ENCODE measurements around the gene BACH2. TPM values are rescaled to one million over a fixed set of nuclear protein-coding genes. Genes with fewer than 3 reads are reported as not detected.
A peak's percentile ranks its signal among the peaks of the same experiment; 100 is the strongest.

The BACH2 gene
- polyA plus RNA-seq, 3 donors, result 10.4 to 12.9 (median 11.2) TPM

DNA sequence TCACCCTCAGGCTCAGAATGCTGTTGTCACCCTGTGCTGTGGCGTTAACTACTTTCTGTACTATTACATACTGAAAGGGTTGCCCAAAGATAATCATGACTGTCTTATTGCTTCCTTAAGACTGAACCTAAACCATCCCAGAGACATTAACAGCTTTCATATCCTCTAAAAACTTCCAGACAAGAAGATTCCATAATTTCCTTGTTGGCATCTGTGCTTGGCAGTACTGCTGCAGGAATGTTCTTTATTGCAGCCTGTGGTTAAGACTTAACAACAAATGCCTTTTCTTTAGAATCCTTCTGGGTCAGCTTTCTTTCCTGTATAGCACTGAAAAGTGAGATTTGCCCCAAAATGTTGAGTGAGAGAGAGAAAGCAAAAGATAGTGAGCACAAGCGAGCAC, 292.7 kb downstream of the BACH2 start:
- no peak for DNase-seq (ENCODE audit: extremely low read depth in 1 of 11, low read depth in 9 of 11, low spot score in 4 of 11)

DNA sequence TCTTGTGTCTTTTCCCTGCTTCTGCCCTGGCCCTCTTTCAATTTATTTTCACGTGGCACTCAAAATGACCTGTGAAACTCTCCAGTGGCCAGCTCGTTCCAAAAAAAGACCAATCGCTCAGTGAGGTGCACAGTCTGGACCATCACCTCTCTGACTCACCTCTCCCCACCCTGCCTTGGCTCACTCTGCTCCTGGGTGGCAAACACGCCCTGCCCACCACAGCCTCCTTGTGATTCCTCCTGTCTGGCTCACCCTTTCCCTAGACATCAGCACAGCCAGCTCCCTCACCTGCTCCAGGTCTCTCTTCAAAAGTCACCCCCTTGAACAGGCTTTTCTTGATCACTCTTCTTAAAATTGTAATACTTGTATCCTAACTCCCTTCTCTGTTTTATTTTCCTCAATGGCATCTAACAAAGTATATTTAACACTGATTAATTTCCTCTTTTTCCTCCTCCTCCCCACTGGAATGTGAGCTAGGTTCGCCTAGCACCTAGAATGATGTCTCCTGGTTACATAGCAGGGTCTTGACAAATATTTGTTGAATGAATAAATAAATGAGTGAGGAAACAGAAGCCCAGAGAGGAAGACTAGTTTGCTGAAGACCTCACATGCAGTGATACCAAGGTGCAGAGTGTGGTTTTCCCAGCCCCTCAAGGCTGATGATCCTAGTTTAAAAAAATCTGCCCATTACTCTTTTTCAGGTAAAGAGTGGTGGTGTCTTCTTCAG, 293.4 kb downstream of the BACH2 start:
- no peak for DNase-seq (ENCODE audit: extremely low read depth in 1 of 11, low read depth in 9 of 11, low spot score in 4 of 11)

DNA sequence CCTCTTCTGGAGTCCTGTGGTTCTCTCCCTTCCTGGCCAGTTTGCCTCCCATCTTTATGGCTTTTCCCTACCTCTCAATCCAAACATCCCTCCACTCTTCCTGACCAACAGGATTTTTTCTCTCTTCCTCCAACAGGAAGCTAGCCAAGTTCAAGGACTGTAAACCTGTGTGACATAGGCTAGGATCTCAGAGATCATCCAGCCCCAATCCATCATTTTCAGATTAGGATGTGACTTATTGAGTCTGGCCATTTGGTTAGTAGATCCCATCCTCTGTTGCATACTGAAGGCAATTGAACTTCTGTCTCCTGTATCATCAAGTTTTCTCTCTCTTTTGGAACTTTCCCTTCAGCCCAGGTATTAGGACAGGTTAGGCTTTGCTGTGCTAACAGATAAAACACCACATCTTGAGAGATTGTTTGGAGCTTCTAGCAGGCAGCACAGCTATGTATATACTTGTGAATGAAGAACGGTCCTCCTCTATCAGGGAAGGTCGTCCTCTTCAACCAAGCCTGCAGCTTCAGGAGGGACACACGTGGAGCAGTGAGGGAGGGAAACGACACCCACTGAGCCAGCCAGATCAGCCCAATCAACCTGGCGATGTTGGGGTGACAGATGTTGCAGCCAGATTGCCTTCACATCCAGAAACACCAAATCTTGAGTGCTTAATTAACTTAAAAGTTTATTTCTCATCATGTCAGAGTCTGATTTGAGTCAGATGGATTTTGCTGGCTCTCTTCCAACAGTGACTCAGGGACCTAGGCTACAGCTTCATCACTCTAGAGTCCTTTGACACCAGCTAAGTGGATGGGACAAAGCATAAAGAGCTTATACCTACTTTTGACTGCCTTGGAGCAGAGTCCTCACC, 295.5 kb downstream of the BACH2 start:
- no peak for DNase-seq (ENCODE audit: extremely low read depth in 1 of 11, low read depth in 9 of 11, low spot score in 4 of 11)

DNA sequence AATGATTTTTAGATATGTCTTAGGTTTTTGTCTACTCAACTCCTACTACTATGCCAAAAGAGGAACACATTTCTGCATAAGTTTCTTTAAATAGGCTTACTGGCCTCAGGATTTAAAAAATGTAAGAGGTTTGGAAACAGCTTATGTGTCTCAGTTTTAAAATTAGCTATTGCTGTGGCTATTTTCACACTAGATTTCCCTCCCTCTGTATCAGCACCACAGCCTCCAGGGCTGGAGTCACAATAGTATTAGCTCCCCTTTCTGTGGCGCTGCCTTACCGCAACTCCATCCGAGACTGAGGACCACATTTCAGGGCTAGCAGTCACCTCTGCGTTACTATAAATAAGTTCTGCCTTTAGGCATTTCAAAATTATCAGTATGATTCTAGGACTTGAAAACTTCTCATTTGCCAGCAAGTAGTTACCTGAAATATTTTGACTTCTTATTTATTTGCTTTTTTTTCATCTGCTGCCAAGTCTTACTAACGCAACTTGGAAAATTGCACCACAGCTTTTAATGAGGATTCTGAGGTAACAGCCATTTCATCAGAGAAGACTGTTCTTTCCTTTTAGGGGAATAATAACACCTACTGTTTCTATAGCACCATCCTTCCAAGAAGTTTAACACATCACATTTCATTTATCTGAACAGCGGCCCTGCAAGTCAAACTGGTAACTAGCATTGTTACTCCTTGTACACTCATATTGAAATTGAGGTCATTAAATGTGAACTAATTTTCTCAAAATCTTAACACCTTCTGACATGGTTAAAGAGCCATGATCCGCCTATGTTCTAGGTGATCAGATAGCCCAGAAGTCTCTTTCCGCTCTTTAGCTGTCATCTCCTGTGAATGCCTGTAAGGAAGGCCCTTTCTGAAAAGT, 296.5 kb downstream of the BACH2 start:
- DNase-seq (ENCODE audit: extremely low read depth in 1 of 11, low read depth in 9 of 11, low spot score in 4 of 11), result no peak

DNA sequence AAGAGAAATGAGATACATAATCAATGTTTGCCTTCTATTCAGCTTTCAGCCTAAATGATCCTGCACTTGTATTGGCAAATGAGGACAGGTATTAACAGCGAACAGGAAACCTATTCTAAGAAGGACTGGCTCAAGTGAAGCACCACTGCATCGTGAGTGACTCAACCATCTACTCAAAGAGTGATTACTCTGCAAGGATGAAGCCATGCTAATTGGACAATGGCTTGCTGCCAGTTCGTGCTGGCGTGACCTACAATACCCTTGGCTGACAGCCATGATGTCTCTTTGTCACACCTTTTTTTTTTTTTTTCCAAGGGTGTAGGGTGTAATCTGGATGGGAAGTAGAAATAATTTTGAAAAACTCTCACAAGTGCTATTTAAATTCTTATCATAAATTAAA, 297.5 kb downstream of the BACH2 start:
- DNase-seq (ENCODE audit: extremely low read depth in 1 of 11, low read depth in 9 of 11, low spot score in 4 of 11), result no peak

DNA sequence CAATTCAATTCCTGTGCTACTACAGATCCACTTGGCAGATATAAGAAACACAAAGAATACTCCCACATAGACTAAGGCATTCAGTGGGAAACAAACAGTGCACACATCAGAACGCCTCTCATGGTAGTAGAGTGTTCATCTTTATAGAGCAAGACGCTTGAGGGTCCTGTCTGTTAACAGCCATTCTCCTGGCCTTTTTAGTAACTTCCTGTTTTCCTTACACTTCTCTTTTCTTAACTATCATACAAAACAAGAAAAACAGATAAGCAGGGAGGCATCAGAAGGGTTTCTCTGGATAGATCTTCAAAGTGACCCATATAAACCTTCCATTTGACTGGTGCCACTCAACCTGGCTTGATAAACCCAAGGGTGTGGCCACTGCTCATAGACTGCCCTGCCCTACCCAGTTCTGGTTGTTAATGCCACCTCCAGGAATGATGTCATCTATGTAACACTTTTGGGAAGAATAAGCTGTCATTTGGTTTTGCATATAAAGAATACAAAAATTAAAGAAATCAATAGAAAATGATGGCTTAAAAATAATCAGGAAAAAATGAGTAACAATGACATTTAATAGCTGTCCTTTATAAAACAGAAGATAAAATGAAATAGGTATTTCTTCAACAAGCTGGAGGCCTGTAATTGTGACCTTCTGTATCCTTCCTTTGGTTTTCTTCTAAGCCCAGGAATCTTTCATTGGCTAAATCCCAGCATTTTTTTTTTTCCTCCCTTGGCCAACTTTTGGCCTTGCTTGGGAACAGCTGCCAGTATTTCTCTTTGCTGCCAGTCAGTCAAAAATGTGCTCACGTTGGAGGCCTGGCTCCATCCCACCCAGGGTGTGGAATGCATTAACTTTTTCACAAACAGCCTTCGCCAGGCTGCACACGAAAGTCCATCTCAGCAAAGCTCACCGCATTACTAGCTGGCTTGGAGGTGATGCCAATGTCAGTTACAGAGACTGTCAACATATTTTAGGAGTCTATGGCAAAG, 298.9 kb downstream of the BACH2 start:
- no peak for DNase-seq (ENCODE audit: extremely low read depth in 1 of 11, low read depth in 9 of 11, low spot score in 4 of 11)

DNA sequence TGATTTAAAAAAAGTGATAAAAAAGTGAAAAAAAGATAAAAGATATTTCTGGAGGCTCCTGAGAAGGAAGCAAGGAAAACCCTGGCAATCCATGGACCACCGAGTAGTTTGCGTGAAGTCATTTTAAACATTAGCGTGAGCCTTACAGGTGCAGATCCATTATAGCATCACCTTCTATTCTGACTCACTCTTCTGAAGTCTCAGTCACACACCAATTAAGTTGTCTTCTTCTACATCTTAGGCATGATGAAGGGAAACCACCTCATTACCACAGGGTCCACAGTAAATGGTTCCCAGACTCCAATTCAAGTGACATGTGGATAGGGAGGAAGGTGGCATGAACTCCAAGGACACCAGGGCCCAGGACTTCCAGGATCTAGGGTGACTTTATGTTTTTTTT, 303.2 kb downstream of the BACH2 start:
- no peak for DNase-seq (ENCODE audit: extremely low read depth in 1 of 11, low read depth in 9 of 11, low spot score in 4 of 11)

DNA sequence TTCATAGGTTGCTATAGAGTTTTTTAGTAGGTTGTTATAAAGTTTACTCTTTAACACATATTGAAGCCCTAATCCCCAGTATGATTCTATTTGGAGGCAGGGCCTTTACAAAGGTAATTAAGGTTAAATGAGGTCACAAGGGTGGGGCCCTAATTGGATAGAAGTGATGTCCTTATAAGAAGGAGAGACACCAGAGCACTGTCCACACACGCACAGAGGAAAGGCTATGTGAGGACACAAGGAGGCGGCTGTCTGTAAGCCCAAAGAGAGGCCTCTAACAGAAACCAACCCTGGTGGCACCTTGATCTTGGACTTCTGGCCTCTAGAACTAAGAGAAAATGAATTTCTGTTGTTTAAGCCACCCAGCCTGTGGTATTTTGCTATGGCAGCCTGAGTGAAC, 303.8 kb downstream of the BACH2 start:
- no peak for DNase-seq (ENCODE audit: extremely low read depth in 1 of 11, low read depth in 9 of 11, low spot score in 4 of 11)

DNA sequence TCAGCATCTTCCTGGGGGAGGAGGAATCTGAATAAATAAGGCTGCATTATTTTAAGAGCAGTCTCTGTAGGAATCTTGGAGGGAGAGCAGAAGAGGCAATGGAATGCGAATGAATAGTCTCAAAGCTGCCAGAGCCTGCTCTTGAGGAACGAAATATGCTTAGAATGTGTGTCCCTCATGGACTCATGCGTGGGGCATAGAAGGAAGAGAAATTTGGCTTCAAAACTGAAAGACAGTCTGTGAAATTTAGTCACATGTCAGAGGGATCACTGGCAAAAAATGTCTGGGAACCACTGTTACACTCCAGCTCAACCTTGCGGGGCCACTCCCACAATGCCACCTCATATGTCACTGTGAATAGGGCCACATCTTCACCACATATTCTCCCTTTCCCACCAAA, 306.9 kb downstream of the BACH2 start:
- DNase-seq (ENCODE audit: extremely low read depth in 1 of 11, low read depth in 9 of 11, low spot score in 4 of 11), result no peak

DNA sequence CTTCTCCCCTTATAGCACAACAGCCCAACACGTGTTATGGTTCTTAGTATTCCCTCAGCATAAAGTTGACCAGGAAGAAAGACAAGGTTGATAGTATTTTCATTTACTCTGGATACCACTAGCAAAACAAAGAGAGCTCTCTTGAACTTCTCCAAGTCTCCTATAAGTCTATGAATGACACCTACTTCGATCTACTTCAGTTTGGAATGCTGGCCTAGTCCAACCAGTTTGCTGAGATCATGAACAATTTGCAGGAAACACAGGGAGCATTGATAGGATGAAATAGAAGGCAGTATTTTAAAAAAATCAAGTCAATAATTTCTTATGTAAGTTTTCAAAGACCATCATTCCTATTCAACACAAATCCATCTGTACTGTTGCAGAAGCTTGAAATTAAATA, 308.8 kb downstream of the BACH2 start:
- DNase-seq (ENCODE audit: extremely low read depth in 1 of 11, low read depth in 9 of 11, low spot score in 4 of 11), result no peak

DNA sequence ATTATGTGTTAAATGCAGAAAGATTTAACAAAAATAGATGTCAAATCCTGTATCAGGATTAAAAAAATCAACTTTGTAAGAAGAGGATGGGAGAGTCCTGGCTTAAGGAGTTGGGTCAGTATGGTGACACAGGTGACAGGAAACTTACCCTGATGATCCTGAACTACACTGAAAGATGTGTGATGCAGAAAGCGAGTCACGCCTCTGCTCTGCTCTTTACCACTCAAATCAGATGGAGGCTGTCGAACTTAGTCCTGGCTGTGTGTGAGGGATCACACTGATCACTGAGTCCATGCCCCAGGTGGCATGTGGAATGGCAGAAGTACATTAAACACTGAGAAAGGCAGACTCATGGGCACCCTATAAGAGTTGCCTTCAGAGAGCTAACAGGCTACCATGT, 309.5 kb downstream of the BACH2 start:
- DNase-seq (ENCODE audit: extremely low read depth in 1 of 11, low read depth in 9 of 11, low spot score in 4 of 11), result no peak

DNA sequence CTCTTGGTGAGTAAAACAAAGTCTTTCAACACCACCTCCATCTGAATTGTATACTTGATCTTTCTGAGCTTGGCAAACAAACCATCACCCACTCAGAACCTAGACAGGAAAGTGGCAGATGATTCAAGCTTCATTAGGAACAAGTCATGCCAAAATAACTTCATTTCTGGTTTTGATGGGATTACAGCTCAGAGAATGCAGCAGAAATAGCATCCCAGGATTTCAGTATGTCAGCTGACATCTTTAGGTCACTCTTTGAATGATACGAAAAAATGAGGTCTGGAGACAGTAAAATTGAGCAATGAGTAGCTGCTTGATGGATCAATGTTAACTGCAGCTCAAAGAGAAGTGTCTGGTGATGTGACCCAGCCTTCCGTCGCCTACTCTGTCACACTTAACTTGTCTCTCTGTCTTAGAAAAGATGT, 310.0 kb downstream of the BACH2 start:
- no peak for DNase-seq (ENCODE audit: extremely low read depth in 1 of 11, low read depth in 9 of 11, low spot score in 4 of 11)

DNA sequence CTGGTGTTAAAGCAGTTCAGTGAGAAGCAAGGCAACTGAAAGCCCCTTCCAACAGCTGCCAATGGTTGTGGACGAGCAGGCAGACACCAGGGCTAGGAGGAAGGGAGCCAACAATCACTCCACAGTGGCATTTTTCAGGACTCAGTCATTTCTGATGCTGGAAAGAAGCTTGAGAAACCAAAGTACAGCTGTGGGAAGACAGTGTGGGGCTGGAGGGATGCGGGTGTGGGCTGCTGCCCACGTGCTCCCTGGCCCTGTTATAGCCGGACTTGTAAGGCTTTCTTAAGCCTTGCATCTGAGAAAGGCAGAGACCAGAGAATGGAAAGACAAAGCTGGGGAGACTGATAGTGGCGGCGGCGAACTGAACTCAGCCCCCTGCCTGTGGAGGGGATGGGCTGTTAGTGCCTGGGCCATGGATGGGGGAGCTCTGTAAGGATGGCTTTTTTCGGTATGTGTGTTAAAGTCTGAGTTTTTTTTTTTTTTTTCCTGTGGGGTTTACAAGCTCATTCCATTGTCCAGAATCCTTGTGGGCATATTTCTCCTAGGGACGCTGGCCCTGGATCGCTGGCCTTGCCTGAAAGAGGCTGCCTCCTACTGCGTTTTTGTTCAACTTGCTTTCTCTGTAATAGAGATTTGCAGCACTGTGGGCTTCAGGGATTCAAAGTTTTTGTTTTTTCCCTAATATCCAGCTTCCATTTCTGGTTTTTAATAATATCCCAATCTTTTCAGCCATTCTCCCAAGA, 310.7 kb downstream of the BACH2 start:
- no peak for DNase-seq (ENCODE audit: extremely low read depth in 1 of 11, low read depth in 9 of 11, low spot score in 4 of 11)

DNA sequence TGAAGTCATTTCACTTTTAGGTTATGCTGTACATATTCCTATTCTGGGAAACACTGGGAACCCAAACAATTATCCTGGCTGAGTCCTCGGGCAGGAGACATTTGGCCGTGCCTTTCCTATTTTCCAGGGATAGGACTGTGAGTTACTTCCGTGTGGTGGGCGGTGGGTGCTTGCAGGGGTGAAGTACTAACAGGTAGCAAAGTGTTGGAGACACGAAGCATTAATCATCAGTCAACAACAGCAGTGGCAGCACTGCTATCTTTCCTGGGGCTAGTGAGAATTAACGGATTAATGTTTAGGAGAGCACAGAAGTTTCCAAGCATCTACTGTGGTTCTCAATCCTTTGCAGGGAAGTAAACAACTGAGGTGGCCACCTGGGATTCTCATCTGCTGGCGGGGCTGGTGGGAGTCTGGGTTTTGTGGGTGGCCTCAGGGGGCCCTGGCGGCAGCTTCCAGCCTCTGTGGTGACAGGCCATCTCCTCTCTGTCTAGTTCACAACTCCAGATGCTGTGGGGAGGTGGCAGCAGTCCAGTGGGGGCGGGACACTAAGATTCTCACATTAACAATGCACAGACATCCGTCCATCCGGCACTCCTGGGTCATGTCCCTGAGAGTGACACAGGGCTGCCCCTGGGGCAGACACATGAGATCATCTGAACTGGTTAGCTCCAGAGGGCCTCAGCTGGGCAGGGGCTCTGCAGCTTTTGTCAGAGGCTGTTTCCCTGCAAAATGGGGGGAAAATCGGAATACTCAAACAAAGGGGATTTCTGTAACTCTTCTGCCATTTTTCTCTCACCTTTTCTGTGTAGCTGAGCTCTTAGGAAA, 311.5 kb downstream of the BACH2 start:
- peak in 5 of 11 donors; percentile 34 to 48 (median 42) for DNase-seq (ENCODE audit: extremely low read depth in 1 of 11, low read depth in 9 of 11, low spot score in 4 of 11)

DNA sequence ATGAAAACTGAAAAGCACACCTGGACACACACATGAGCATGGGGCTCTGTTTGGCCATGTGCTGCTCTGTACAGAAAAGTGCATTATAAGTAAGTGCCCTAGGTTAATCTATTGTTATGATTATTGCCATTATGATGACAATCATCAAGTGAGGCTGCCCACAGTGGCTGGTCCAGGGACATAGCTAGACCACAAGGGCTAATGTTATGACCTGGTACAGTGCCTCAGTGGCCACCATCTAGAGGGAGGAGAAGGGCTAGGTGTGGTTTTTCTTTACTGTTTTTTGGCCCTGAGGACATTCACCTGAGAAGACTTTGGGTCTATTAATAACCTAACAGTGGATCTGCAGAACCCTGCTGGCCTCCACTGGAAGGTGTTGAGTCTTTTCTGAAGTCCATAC, 316.3 kb downstream of the BACH2 start:
- no peak for DNase-seq (ENCODE audit: extremely low read depth in 1 of 11, low read depth in 9 of 11, low spot score in 4 of 11)

DNA sequence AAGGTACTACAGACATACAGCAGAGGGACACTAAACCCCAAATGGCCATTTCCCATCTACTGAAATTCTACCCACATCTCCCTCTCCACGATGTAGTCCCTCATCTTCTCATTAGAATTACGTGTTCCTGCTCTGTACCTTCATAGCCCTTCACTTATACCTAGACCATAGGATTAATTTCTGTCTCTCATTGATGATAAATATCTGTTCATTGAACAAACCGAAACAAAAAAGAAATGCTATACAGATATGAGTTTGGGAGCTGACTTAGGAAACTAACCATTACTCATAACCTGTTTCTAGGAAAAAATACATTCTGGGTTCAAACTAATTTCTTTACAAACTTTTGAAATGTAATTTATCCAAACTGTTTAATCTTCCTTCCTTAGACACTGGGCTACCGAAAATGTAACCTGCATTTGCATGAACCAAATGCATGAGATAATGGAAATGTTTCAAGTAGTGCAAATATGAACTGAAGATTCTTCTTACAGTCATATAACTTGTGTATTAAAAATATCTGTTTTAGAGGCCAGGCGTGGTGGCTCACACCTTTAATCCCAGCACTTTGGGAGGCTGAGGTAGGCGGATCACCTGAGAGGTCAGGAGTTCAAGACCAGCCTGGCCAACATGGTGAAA, 317.0 kb downstream of the BACH2 start:
- no peak for DNase-seq (ENCODE audit: extremely low read depth in 1 of 11, low read depth in 9 of 11, low spot score in 4 of 11)
